HepG2 (cell line): ENCODE measurements around the gene ME2. TPM values are rescaled to one million over a fixed set of nuclear protein-coding genes. Genes with fewer than 3 reads are reported as not detected.

Experiments used
- CHCHD3 ChIP-seq: sonication (generic); formaldehyde crosslinking; IDR thresholded peaks from 2 replicates; pipeline ENCODE4 v1.8.0; 2022; ENCODE audit warnings: mild to moderate bottlenecking, missing genetic modification reagents, moderate library complexity
- CREBL2 ChIP-seq: sonication (generic); formaldehyde crosslinking; IDR thresholded peaks from 2 replicates; pipeline ENCODE4 v1.8.1; 2023; ENCODE audit warnings: missing genetic modification reagents, mild to moderate bottlenecking, borderline replicate concordance
- E2F2 ChIP-seq: sonication (generic); formaldehyde crosslinking; IDR thresholded peaks from 2 replicates; pipeline ENCODE4 v1.4.0; 2020; ENCODE audit warnings: missing genetic modification reagents, borderline replicate concordance
- EP300 ChIP-seq, 3 experiments: sonication (generic) in 1 of 3; formaldehyde crosslinking in 1 of 3; IDR thresholded peaks; 2 replicates each; pipeline versions ENCODE4 v1.5.1 to v1.6.1; 2011 to 2020; ENCODE audit warnings: low read depth in 2 of 3, low read length in 2 of 3, borderline replicate concordance in 1 of 3, improper control_type of control experiment in 1 of 3, mild to moderate bottlenecking in 1 of 3, missing genetic modification reagents in 1 of 3, moderate library complexity in 1 of 3
- FOXO1 ChIP-seq: sonication (generic); formaldehyde crosslinking; IDR thresholded peaks from 2 replicates; pipeline ENCODE4 v1.4.0; 2020; ENCODE audit warnings: missing genetic modification reagents
- FOXO4 ChIP-seq: sonication (generic); formaldehyde crosslinking; conservative IDR thresholded peaks from 2 replicates; pipeline ENCODE4 v1.8.1; 2023; ENCODE audit warnings: missing genetic modification reagents
- HMG20B ChIP-seq: conservative IDR thresholded peaks from 2 replicates; pipeline ENCODE4 v1.6.1; 2016; ENCODE audit warnings: missing genetic modification reagents, missing compliant biosample characterization
- HNRNPL ChIP-seq: fragments of 200-400 bp; formaldehyde crosslinking; IDR thresholded peaks from 2 replicates; pipeline ENCODE4 v1.6.1; 2017; ENCODE audit warnings: mild to moderate bottlenecking, low read depth, low read length
- KLF12 ChIP-seq: sonication (generic); formaldehyde crosslinking; IDR thresholded peaks from 2 replicates; pipeline ENCODE4 v1.4.0; 2020; ENCODE audit warnings: missing genetic modification reagents, borderline replicate concordance
- KLF15 ChIP-seq: sonication (generic); formaldehyde crosslinking; IDR thresholded peaks from 2 replicates; pipeline ENCODE4 v1.8.1; 2023; ENCODE audit warnings: borderline replicate concordance, mild to moderate bottlenecking, inconsistent platforms, missing genetic modification reagents, mixed read lengths
- LBX2 ChIP-seq: sonication (generic); formaldehyde crosslinking; IDR thresholded peaks from 2 replicates; pipeline ENCODE4 v1.5.0; 2020; ENCODE audit warnings: missing genetic modification reagents, mild to moderate bottlenecking, borderline replicate concordance
- NBN ChIP-seq: fragments of 450-650 bp; conservative IDR thresholded peaks from 2 replicates; pipeline ENCODE4 v1.6.1; 2017
- ONECUT2 ChIP-seq: sonication (generic); formaldehyde crosslinking; IDR thresholded peaks from 2 replicates; pipeline ENCODE4 v1.4.0; 2020; ENCODE audit warnings: missing genetic modification reagents
- PBX3 ChIP-seq: sonication (generic); formaldehyde crosslinking; IDR thresholded peaks from 2 replicates; pipeline ENCODE4 v1.8.1; 2023; ENCODE audit warnings: missing genetic modification reagents, inconsistent platforms, borderline replicate concordance
- POLR2AphosphoS2 ChIP-seq: IDR thresholded peaks from 2 replicates; pipeline ENCODE4 v1.6.1; 2011; ENCODE audit warnings: low read depth, low read length, improper control_type of control experiment
- POLR2G ChIP-seq: fragments of 200-400 bp; formaldehyde crosslinking; IDR thresholded peaks from 2 replicates; pipeline ENCODE4 v1.6.1; 2018; ENCODE audit warnings: mild to moderate bottlenecking, low read depth, low read length, moderate library complexity
- SMAD3 ChIP-seq: sonication (generic); formaldehyde crosslinking; IDR thresholded peaks from 2 replicates; pipeline ENCODE4 v1.4.0; 2020; ENCODE audit warnings: missing genetic modification reagents
- SMC3 ChIP-seq: IDR thresholded peaks from 2 replicates; pipeline ENCODE4 v1.6.1; 2011; ENCODE audit warnings: low read length, improper control_type of control experiment
- SOX5 ChIP-seq: IDR thresholded peaks from 2 replicates; pipeline ENCODE4 v1.6.1; 2016; ENCODE audit warnings: borderline replicate concordance
- ZFP82 ChIP-seq: sonication (generic); formaldehyde crosslinking; IDR thresholded peaks from 2 replicates; pipeline ENCODE4 v1.5.1; 2020; ENCODE audit warnings: mild to moderate bottlenecking, missing genetic modification reagents, borderline replicate concordance
- ZKSCAN1 ChIP-seq: fragments of 150-350 bp; IDR thresholded peaks from 2 replicates; pipeline ENCODE4 v1.6.1; 2014; ENCODE audit warnings: low read length
- ZNF101 ChIP-seq: sonication (generic); formaldehyde crosslinking; IDR thresholded peaks from 2 replicates; pipeline ENCODE4 v1.4.0; 2020; ENCODE audit warnings: mild to moderate bottlenecking, low read depth, missing genetic modification reagents, borderline replicate concordance
- ZNF468 ChIP-seq: sonication (generic); formaldehyde crosslinking; IDR thresholded peaks from 2 replicates; pipeline ENCODE4 v1.8.0; 2022; ENCODE audit warnings: mild to moderate bottlenecking, moderate library complexity, missing genetic modification reagents
- ZNF549 ChIP-seq: sonication (generic); formaldehyde crosslinking; IDR thresholded peaks from 2 replicates; pipeline ENCODE4 v1.5.0; 2020; ENCODE audit warnings: missing genetic modification reagents
- ZNF777 ChIP-seq: sonication (generic); formaldehyde crosslinking; IDR thresholded peaks from 2 replicates; pipeline ENCODE4 v1.4.0; 2020; ENCODE audit warnings: missing genetic modification reagents
- ZSCAN25 ChIP-seq: sonication (generic); formaldehyde crosslinking; IDR thresholded peaks from 2 replicates; pipeline ENCODE4 v1.8.0; 2022; ENCODE audit warnings: mild to moderate bottlenecking, missing genetic modification reagents
- polyA plus RNA-seq, 8 experiments: library from polyadenylated mRNA; depleted of rRNA in 3 of 8; stranded (reverse) in 7 of 8; unstranded in 1 of 8; fragments of >200 nt; fragmentation: Illumina TruSeq in 4 of 8; extraction: Trizol in 4 of 8; gene quantifications; 2 replicates each; pipeline versions ENCODE4 v1.2.1 to v1.2.3, GENCODE V29; 2011 to 2016; ENCODE audit warnings: low read depth in 4 of 8, missing spikeins in 1 of 8, mixed read lengths in 1 of 8; ENCODE audit not compliant: insufficient read depth in 1 of 8
- total RNA-seq, 5 experiments: library from RNA; depleted of rRNA; stranded (reverse); fragments of >200 nt; fragmentation: Illumina TruSeq; extraction: Trizol; gene quantifications; 2 replicates each; pipeline ENCODE4 v1.2.3, GENCODE V29; 2016; ENCODE audit warnings: low read depth in 1 of 5

The ME2 gene
- total and polyA plus RNA-seq, 2 of the 13 experiments (the other 11 are each of a cell fraction or from before 2014, with no cell fraction given) = 17.3 to 20.6 TPM

GRCh38 chr18:50967714-50968661 is 89.1 kb downstream of the ME2 start, which contains the start of gene ELAC1 (continued):
- TF ChIP-seq ZNF549 (no peak), ZNF468 (CRISPR knock-in tag) (0 out of 2 replicates have a peak, but pooled peaks have one; percentile 78), POLR2AphosphoS2 (no peak), CHCHD3 (CRISPR knock-in tag) (no peak), NBN (no peak), EP300 (IDR thresholded peaks at IDR 0.05; ENCODE audit: low read depth in 2 of 2, low read length in 2 of 2) (no peak), EP300 (CRISPR knock-in tag; IDR thresholded peaks at IDR 0.05; ENCODE audit: borderline replicate concordance) (no peak), POLR2G (peak; percentile 94), HNRNPL (no peak), FOXO1 (CRISPR knock-in tag) (peak; percentile 24; the same call in 1 of the 2 replicates), ONECUT2 (no peak), SMAD3 (CRISPR knock-in tag) (no peak), ZNF101 (CRISPR knock-in tag) (no peak), ZSCAN25 (CRISPR knock-in tag) (0 out of 2 replicates have a peak, but pooled peaks have one; percentile 21), E2F2 (CRISPR knock-in tag) (peak; percentile 41; the same call in 1 of the 2 replicates), FOXO4 (CRISPR knock-in tag) (no peak), CREBL2 (no peak), HMG20B (CRISPR knock-in tag) (0 out of 2 replicates have a peak, but pooled peaks have one; percentile 54), ZFP82 (CRISPR knock-in tag) (peak; percentile 88; the same call in 1 of the 2 replicates), KLF12 (CRISPR knock-in tag) (no peak), SOX5 (no peak), ZKSCAN1 (no peak), SMC3 (no peak), KLF15 (no peak), ZNF777 (CRISPR knock-in tag) (no peak), PBX3 (CRISPR knock-in tag) (no peak), LBX2 (CRISPR knock-in tag) (no peak)
